Memory B cell (primary cell): ENCODE measurements around the gene TUB.

Source experiments
- ATAC-seq: fragments of 150-1000 bp; cut with Tn5 transposase; 2 replicates; pipeline ENCODE4 v1.10.0; 2021; ENCODE audit warnings: low read depth, mild to moderate bottlenecking, moderate library complexity
- DNase-seq, 2 donors: peaks; one replicate each; pipeline ENCODE4 v3.0.0; 2022; ENCODE audit warnings: low spot score in 2 of 2
- H3K27ac Mint-ChIP-seq: one replicate; pipeline ENCODE4 v1.8.0; 2022; ENCODE audit warnings: mild to moderate bottlenecking, moderate library complexity, mixed read lengths
- H3K27me3 Mint-ChIP-seq: one replicate; pipeline ENCODE4 v1.8.0; 2022; ENCODE audit warnings: mixed read lengths
- H3K36me3 Mint-ChIP-seq: one replicate; pipeline ENCODE4 v1.8.0; 2022; ENCODE audit warnings: mild to moderate bottlenecking, mixed read lengths
- H3K4me1 Mint-ChIP-seq: one replicate; pipeline ENCODE4 v1.8.0; 2022; ENCODE audit warnings: mixed read lengths
- H3K4me3 Mint-ChIP-seq: one replicate; pipeline ENCODE4 v1.8.0; 2022; ENCODE audit warnings: mild to moderate bottlenecking, moderate library complexity, mixed read lengths
- H3K9me3 Mint-ChIP-seq: one replicate; pipeline ENCODE4 v1.8.0; 2022; ENCODE audit warnings: mixed read lengths

Gene TUB

DNA sequence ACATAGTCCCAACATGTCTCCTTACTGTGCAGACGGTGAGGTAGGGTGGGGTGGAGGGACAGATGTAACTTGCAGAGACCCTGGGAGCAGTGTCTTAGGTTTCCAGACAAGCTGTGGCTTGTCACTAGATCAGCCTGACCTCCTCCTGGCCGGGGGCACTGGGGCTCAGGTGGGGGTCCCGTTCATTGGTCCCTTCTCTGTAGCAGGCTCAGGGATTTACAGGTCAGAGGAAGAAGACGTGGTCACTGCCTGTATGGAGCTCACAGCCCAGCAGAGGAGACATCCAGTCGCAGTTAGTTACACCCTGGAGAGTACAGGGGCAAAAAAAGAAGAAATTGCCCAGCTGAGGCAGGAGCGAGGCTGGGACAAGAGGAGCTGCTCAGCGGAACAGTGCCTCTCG, 22.0 kb upstream of the TUB start:
- Mint-ChIP-seq H3K27me3 (peaks cover 11% of the 10 kb centered on the region), H3K36me3 (no peaks in the 10 kb centered on the region), H3K27ac (no peak overlapping the region), H3K4me1 (no peaks in the 10 kb centered on the region), H3K4me3 (no peak overlapping the region), H3K9me3 (no peaks in the 10 kb centered on the region)
- DNase-seq, result no peak
- no peak for ATAC-seq

DNA sequence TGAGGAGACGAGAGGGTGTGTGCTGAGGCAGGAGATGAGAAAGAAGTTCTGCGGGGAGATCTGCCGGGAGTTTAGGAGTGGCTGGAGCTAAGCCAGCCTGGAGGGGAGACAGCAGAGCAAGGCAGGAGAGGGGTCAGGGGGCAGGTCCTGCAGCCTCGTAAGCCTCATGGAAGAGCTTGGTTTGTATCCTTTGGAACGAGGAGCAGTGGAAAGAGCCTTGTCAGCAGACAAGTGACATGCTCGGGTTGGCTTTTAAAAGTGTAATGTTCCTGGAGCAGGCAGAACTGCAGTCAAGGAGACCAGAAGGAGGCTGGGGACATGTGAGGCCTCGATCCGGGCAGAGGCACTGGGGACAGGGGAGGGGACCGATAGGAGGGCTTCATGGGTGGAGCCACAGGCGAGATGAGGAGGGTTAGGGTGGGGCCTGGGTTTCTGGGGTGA, 21.4 kb upstream of the TUB start:
- H3K27me3 Mint-ChIP-seq, result peaks cover 9% of the 10 kb centered on the region

DNA sequence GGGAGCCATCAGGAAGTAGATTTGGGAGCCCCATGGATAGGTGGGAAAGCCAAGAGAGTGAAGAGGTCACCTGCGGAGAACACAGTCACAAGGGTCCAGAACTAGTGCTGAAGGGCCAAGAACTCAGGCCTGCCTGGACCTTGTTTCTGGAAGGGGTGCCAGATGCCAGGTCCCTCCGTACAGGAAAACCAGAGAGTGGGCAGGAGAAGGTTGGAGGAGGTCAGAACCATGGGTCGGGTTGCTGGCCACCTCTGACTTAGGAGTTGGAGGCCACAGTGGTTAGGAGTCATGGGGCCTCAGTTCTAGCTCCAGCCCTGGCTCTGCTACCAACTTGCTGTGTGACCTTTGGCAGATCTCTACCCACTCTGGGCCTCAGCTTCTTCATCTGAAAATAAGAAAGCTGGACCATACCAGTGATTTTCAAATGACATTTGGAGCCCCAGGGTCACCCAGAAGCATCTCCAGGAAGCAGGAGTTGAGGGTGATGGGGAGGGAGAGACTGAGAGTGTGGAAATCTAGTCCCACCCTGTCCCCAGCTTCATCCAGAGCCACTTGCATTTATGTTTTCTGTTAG, 20.8 kb upstream of the TUB start:
- Mint-ChIP-seq H3K27ac (no peak overlapping the region), H3K4me1 (no peaks in the 10 kb centered on the region), H3K4me3 (no peak overlapping the region), H3K9me3 (no peaks in the 10 kb centered on the region), H3K27me3 (peaks cover 5% of the 10 kb centered on the region), H3K36me3 (no peaks in the 10 kb centered on the region)
- no peak for ATAC-seq
- DNase-seq, result peak in 1 of 2 donors; percentile 2

More for the DNA sequence above, 21.4 kb upstream of the TUB start:
- DNase-seq (no peak), ATAC-seq (no peak)
- H3K4me3 Mint-ChIP-seq, result no peak overlapping the region
- H3K4me1 Mint-ChIP-seq, result no peaks in the 10 kb centered on the region
- H3K27ac Mint-ChIP-seq, result no peak overlapping the region
- H3K9me3 Mint-ChIP-seq, result no peaks in the 10 kb centered on the region
- H3K36me3 Mint-ChIP-seq, result no peaks in the 10 kb centered on the region

DNA sequence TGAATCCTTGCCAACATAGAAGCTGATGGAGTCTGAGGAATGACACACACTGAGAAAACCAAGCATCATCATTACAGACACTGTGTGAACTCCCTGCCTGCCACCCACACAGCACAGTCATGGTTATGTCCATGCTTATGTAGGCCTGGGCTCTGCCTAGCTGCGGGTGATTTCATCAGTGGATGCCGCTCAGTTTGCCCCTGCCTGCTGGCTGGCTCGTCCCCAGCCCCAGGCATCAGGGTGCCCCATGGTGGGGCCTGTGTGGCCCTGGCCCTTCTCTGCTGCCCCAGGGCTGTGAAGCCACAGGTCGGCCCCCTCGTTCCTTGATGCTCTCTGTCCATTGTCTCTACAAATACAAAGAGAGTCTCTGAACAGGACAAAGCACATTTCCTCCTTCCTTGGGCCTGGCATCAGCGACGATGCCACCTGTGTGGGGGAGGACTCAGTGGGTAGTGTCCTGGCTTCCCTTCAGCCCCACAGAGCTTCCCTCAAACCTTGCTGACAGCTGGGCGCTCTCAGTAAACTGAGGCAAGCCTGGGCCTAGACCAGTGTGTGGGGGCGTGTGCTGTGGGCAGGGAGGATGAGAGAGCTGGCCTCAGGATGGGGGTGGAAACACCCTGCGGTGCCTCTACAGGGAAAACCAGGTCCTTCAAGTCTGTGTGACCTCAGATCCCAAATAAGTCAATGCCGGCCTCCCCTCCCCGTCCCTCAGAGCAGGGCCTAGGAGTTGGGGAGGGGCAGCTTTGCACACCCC, 20.0 kb upstream of the TUB start:
- Mint-ChIP-seq H3K9me3 (no peaks in the 10 kb centered on the region), H3K36me3 (no peaks in the 10 kb centered on the region), H3K27ac (no peak overlapping the region), H3K4me3 (no peak overlapping the region), H3K4me1 (no peaks in the 10 kb centered on the region), H3K27me3 (peaks cover 5% of the 10 kb centered on the region)
- ATAC-seq (no peak), DNase-seq (peak in 1 of 2 donors; percentile 7)

DNA sequence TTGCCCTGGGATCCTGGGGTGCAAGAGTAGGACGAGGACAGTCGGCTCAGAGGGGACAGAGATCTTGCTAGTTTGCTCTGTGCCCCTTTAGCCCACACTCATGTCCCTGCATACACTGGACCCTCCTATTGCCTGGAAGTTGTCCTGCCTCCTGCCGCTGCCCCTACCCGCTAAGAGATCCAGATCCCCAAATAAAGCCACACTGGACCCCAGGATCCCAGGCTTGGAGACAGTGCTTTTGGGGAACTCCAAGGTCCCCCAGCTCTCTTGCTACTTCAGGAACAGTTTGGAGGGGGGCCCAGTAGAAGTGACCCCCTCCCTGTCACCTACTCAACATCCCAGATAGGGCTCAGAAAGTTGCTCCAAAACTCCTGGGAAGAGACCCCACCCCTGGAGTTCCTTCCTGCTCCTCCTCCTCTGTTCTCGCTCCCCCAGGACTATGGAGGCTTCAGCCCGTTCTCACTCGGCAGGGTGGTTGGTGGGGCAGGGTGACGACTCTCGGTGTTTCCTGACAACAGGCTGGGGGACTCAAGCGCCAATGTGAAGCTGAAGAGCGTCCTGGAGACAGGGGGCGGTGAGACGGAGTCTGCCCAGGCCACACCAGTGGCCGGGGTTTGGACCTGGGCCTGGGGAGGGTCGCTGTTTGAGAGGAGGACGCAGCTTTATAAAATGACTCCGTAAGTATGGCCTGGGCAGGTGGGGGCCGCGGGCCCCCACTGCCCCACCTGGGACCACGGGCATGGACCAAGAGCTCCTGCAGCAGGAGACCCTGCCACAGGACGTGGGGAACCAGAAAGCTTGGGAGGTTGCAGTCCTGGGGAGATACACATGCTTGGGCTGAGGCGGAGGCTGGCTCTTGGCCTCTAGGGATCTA, 19.2 kb upstream of the TUB start:
- Mint-ChIP-seq H3K36me3 (no peaks in the 10 kb centered on the region), H3K4me3 (no peak overlapping the region), H3K9me3 (no peaks in the 10 kb centered on the region), H3K4me1 (no peaks in the 10 kb centered on the region), H3K27ac (no peak overlapping the region), H3K27me3 (peaks cover 2% of the 10 kb centered on the region)
- DNase-seq (no peak), ATAC-seq (no peak)

DNA sequence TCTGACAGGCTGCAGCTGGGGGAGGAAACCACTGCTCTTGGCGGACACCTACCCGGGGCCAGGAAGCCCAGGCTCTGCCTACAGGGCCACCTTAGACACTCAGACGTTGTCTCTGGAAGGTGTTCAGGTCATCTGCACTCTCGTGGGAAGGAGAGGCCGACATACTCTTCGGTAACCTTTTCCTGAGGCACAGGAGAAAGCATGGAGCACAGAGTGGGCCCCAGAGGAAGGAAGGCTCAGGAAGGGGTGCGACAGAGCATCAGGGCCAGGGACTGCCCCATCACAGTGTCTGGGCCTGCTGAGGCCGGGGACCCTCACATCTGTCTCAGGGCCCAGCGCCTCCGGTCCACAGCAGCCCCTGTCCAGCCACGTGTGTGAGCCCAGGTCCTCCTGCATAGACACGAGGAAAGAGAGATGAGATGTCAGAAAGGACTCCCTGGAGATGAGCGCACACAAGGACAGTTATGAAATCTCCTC, 18.2 kb upstream of the TUB start:
- Mint-ChIP-seq H3K27me3 (peaks cover 4% of the 10 kb centered on the region), H3K9me3 (no peaks in the 10 kb centered on the region), H3K4me1 (no peaks in the 10 kb centered on the region), H3K4me3 (no peak overlapping the region), H3K27ac (no peak overlapping the region), H3K36me3 (no peaks in the 10 kb centered on the region)
- ATAC-seq, result no peak
- DNase-seq, result peak in 1 of 2 donors; percentile 2

DNA sequence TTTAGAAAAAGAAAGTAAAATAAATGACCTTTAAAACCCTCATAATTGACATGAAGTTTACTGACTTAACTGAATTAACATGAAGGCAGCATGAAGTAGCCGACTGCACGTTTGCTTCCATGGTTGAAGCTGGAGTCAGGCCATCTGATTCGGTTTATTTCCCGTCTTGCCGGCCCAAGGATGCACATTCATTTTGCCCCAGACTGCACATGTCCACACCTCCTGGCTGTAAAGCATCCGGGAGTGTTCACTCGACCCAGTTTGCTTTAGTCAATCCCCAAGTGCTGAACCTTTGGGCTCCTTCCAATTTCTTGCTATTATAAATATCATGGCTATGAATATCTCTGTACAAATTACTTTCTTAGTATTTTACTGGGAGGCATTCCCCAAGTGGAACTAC, 17.7 kb upstream of the TUB start:
- no peak for ATAC-seq
- no peaks in the 10 kb centered on the region for H3K4me1 Mint-ChIP-seq

DNA sequence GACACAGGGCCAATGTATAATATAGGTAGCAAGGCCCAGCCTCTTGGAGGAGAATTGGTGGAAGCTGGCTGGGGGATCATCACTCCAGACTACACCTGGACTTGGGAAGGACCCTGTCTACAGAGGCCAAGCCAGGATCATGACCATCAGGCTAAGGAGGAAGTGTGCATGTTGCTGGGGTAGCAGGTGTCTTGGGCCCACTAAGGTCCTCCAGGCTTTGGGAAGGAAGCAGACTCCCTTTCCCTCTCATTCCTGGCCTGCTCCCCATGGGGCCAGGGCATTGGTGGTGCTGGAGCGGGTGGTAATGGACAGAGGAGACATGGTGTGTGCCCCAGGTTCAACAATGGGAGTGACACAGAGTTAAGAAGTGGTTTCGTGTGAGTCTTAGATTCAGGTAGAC, 16.0 kb upstream of the TUB start:
- H3K9me3 Mint-ChIP-seq, result no peaks in the 10 kb centered on the region
- DNase-seq, result peak in 1 of 2 donors; percentile 0
- H3K27ac Mint-ChIP-seq, result no peak overlapping the region
- H3K4me1 Mint-ChIP-seq, result no peaks in the 10 kb centered on the region
- no peak for ATAC-seq
- peaks cover 8% of the 10 kb centered on the region for H3K27me3 Mint-ChIP-seq
- no peaks in the 10 kb centered on the region for H3K36me3 Mint-ChIP-seq
- no peak overlapping the region for H3K4me3 Mint-ChIP-seq

More for the DNA sequence above, 17.7 kb upstream of the TUB start:
- Mint-ChIP-seq H3K36me3 (no peaks in the 10 kb centered on the region), H3K27me3 (peaks cover 5% of the 10 kb centered on the region), H3K9me3 (no peaks in the 10 kb centered on the region), H3K27ac (no peak overlapping the region), H3K4me3 (no peak overlapping the region)
- peak in 1 of 2 donors; percentile 2 for DNase-seq

DNA sequence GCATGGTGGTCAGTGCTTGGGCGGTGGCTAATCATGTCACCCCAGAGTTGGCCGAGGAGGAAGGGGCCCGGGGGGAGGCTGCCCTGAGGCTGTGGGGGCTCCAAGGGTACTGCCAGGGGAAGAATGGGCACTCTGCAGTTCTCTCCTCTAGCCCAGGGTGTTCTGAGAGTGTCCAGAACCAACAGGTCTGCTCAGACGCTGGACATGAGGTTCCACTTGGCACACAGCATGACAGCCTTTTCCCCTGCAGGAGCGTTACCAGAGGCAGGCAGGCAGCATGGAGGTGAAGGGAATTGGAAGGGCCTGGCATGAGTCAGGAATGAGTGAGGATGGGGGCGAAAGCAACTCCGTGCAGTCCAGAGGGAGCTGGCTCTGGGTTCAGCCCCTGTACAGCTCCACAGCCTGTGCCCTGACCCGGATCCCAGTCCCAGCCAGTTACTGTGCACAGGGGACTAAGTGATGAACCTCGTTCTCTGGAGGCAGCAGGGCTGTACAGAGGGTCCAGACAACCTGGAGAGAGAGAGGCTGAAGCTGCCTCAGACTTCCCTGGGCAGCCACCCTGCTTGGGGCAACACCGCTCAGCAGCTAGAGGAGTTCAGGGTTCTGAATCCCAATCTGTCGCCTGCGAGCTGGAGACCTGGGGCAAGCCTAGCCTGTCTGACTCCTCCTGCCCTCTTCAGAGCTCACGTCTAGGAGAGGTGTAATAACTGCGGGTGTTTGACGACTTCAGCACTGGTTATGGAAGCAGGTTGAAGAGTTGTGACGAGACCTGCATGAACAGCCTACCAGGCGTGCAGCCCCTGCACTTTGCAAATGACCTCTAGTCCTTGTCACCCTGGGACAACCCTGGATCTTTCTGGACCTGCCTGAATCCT, 14.7 kb upstream of the TUB start:
- H3K27me3 Mint-ChIP-seq, result peaks cover 9% of the 10 kb centered on the region
- H3K4me3 Mint-ChIP-seq, result no peak overlapping the region
- peak in 1 of 2 donors; percentile 6 for DNase-seq
- peaks cover 4% of the 10 kb centered on the region for H3K4me1 Mint-ChIP-seq
- H3K27ac Mint-ChIP-seq, result no peak overlapping the region
- no peaks in the 10 kb centered on the region for H3K36me3 Mint-ChIP-seq
- no peaks in the 10 kb centered on the region for H3K9me3 Mint-ChIP-seq
- no peak for ATAC-seq

DNA sequence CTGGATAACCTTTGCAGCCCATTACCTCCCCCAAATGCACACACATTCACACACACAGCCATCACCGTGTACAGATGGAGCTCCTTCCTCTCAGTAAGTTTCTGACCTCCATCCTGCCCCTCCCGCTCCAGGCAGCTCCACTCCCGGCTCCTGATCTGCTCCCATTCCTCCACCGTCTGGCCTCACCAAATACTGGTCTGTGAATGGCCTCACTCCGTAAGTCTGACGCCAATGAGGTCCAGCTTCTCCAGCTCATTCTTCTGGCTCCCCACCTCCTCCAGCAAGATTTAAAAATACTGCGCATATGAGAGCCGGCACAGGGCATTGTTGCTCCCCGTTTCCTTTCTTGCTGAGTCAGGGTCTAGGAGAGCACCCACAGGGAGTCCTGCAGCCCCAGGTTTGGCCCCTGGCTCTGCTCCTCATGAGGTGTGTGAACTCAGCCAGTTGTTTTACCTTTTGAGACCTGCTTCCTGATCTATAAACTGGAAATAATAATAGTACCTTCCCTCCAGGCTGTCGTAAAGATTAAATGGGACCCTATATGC, 14.0 kb upstream of the TUB start:
- no peak for ATAC-seq
- Mint-ChIP-seq H3K27me3 (peaks cover 13% of the 10 kb centered on the region), H3K9me3 (no peaks in the 10 kb centered on the region), H3K36me3 (no peaks in the 10 kb centered on the region), H3K4me3 (no peak overlapping the region), H3K4me1 (peaks cover 7% of the 10 kb centered on the region), H3K27ac (no peak overlapping the region)
- no peak for DNase-seq

DNA sequence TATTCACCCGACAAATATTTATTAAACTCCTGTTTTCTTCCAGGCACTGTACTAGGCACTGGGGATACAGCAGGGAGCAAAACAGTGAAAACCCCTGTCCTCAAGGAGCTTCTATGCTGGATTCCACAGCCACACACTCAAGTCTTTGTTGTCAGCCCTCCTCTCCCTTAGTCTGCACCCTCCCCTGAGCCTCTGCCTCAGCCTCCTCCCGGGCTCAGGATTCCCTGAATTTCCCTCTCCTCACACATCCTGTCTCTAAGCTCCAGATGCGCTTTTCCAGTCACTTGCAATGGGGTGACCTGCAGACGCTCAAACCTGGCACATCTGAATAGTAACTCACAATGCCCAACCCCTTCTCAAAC, 13.5 kb upstream of the TUB start:
- no peak for ATAC-seq
- Mint-ChIP-seq H3K4me1 (peaks cover 7% of the 10 kb centered on the region), H3K9me3 (no peaks in the 10 kb centered on the region), H3K36me3 (no peaks in the 10 kb centered on the region), H3K27ac (no peak overlapping the region), H3K4me3 (no peak overlapping the region), H3K27me3 (peaks cover 13% of the 10 kb centered on the region)
- DNase-seq, result no peak

DNA sequence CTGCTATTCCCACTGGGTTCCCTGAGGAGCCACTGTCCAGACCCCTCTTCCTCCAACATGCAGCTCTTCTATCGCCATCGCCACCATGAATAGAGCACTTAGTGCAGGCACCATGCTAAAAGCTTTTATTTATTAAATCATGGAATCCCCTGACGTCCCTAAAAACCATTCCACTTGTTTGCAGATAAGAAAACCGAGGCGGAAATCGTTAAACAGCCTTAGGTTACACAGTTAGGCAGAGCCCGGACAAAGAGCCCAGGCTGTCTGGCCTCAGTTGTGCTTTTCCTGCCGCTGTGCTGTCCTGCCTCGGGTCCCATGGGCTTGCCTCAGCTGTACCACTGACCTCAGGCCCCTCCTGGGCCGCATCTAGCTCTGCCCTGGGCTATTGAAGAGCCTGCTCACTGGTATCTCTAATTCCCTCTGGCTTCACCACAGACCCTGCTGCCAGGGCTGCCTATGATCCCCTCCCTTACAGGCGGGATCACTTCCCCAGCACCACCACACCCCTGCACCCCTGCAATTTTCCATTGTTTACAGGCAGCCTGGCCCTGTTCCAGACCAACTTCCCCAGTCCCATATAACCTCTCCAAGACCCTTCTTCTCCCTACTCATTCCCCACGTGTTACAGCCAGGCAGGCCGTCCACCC, 13.0 kb upstream of the TUB start:
- H3K27me3 Mint-ChIP-seq, result peaks cover 13% of the 10 kb centered on the region
- H3K4me1 Mint-ChIP-seq, result peaks cover 7% of the 10 kb centered on the region
- DNase-seq (no peak), ATAC-seq (no peak)
- H3K27ac Mint-ChIP-seq, result no peak overlapping the region
- no peaks in the 10 kb centered on the region for H3K9me3 Mint-ChIP-seq
- H3K4me3 Mint-ChIP-seq, result no peak overlapping the region
- no peaks in the 10 kb centered on the region for H3K36me3 Mint-ChIP-seq
